ENCODE results near the gene HNRNPR.

DNA sequence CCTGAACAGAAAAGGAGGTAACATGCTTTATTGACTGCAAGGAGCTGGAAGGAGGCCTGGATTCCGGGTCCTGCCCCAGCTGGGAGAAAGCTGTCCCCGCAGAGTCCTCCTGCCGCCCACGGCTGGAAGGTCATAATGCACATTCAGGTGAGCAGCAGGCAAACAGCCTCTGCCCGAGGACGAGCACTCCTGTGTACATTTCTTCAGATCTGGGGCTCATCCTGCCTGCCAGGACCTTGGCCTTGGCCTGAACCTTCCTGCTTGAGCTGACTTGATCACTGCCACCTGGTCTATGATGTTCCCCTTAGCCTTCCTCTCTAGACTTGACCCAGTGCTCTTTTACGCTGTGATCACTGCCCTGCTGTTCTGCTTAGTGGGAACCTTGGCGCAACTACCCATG lies 43.4 kb upstream of the HNRNPR start:
- no peak for TF ChIP-seq POLR2A (IDR thresholded peaks at IDR 0.05)
- TF ChIP-seq, protein P1, sequence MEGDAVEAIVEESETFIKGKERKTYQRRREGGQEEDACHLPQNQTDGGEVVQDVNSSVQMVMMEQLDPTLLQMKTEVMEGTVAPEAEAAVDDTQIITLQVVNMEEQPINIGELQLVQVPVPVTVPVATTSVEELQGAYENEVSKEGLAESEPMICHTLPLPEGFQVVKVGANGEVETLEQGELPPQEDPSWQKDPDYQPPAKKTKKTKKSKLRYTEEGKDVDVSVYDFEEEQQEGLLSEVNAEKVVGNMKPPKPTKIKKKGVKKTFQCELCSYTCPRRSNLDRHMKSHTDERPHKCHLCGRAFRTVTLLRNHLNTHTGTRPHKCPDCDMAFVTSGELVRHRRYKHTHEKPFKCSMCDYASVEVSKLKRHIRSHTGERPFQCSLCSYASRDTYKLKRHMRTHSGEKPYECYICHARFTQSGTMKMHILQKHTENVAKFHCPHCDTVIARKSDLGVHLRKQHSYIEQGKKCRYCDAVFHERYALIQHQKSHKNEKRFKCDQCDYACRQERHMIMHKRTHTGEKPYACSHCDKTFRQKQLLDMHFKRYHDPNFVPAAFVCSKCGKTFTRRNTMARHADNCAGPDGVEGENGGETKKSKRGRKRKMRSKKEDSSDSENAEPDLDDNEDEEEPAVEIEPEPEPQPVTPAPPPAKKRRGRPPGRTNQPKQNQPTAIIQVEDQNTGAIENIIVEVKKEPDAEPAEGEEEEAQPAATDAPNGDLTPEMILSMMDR (IDR thresholded peaks at IDR 0.05) = no peak

Data from breast epithelium (tissue), 3 donors.